Endometrium (tissue), 2 donors: ENCODE results near the gene GGTA1.
"Not testable (repeated sequence)": the region's sequence is repeated elsewhere in the genome, so short reads cannot be mapped to it uniquely, and the experiment has no call there.

ENCODE experiments used
- FAIRE-seq: peaks from 2 replicates; lab custom pipeline; 2012; peaks lifted over from hg19 to GRCh38; lab: Jason Lieb, UNC
- donor health status: control.
- donor health status: control.

The GGTA1 gene

GRCh38 chr9:121499427-121500164, at the start of gene GGTA1:
Gene GGTA1, minus strand, starts transcription at chr9:121499844. Its CDS starts 31,922 bp downstream, at chr9:121467922.
- no peak for FAIRE-seq

GRCh38 chr9:121548666-121549065, 49.0 kb upstream of the GGTA1 start:
- no peak for FAIRE-seq

DNA sequence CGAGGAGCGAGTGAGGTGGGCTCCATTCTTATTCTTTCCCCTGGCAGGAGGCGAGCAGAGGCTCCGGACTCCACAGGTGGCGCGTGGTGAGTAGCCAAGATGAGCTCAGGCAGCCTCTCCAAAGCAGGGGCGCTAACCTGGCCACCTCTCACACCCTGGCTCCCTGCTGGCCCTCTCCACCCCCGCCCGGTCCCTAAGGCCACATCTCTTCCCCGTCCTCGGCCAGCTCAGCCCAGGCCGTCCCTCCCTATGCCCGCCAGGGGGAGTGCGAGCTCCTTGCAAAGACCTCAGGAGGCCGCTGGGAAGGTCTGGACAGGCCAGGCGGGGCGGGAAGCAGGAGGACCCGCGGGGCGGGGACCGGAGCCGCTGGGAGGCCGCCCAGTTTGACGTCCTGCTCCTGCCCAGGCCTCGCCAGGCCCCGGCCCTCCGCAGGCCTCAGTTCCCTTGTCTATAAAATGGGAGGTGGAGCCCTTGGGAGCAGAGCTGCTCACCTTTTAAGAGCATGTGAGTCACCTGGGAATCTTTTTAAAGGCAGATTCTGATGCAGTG, 46.3 kb upstream of the GGTA1 start:
- no peak for FAIRE-seq

DNA sequence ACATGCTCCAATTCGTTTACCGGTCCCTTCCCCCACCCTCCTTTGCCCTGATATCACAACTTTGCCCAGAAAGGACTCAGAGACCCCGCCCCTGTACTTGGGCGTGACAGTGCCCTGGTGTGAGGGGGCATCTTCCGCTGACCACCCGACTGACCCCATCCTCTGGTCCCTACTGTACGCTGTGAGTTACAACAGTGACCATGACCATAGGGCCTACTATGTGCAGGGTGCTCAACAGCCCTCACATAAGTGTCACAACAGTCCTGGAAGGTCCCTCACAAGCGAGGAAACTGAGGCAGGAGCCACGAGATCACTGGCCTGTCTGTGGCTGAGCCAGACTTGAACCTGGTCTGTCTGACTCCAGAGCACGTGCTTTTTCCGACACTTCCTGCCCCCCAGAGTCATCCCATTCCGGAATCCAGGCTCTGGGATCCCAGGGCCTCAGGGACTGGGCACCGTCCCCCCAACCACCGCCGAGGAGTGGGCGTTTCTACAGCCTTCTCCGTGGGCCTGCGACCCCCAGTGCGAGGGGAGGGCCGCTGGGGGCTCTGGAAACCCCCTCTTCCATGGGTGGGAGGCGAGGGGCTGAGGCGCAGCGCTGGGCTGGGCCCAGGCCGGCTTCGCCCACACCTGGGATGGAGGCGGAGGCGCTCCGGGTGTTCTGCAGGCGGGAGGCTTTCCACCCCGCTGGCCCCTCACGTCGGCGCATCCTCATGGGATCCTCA, 45.7 kb upstream of the GGTA1 start:
- FAIRE-seq, result no peak

GRCh38 chr9:121542025-121542424, 42.4 kb upstream of the GGTA1 start:
- no peak for FAIRE-seq

GRCh38 chr9:121541256-121541655, 41.6 kb upstream of the GGTA1 start:
- FAIRE-seq, result no peak

DNA sequence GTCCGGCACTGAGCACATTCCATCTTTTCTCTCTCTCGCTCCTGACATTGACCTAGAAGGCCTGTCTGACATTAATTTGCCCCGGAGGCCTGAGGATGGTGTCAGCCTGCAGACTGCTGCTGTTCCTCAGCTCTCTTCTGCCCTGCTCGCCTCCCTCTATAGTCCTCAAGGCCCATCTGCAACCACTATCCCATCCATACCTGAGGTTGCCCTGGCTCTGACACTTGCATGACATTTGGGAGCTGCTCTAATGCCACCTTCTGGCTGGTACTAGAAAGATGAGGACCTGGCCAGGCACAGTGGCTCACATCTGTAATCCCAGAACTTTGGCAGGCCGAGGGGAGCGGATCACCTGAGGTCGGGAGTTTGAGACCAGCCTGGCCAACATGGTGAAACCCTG, 38.6 kb upstream of the GGTA1 start:
- FAIRE-seq, result no peak

DNA sequence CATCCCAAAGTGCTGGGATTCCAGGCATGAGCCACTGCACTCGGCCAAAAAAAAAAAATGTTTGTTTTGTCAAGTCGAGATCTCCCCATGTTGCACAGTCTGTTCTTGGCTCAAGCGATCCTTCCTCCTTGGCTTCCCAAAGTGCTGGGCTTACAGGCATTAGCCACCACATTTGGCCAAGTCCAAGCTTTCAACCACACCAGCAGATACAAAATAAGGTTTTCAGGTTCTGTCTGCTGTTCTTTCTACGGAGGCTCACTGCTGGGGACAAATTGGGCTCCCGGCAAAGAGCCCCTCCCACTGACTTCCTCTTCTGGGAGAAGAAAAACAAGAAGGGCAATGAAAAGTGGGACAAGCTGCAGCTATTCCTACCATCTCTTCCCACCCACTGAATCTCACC, 37.6 kb upstream of the GGTA1 start:
- no peak for FAIRE-seq

GRCh38 chr9:121532881-121533280, 33.2 kb upstream of the GGTA1 start:
- FAIRE-seq, result no peak

DNA sequence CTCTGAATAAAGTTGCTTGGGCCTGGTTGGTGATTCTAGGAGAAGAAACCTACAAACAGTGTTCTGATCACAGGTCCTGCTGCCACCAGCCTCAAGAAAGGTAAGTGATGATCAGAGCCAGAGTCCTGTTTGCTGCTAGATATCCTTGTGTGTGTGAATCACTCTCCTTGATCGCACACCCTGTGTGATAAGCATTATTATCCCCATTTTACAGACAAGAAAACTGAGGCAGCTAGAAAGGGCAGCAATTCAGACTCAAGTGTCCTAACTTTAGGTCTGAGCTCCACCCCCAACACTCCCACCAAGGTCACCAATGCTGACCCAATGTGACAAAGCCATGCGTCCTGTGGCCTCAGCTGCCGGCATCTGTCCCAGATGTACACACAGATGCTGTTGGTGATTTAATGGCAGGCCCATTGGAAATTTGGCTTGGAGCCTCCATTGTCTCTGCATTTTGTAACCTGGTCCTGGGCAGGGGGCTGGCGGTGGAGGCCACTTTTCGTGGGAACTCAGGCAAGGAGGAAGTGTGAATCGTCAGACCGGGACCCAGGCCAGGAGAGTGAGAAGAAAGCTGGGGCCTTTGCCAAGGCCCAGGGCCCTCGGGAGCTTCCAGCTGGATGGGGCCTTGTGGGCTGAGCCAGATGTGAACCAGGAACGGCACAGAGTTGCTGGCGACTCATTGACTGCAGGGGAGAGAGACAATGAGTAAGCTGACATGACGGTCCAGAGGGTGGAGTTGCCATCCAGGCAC, 29.8 kb upstream of the GGTA1 start:
- peak; percentile 80 for FAIRE-seq

GRCh38 chr9:121528642-121529041, 29.0 kb upstream of the GGTA1 start:
- no peak for FAIRE-seq

DNA sequence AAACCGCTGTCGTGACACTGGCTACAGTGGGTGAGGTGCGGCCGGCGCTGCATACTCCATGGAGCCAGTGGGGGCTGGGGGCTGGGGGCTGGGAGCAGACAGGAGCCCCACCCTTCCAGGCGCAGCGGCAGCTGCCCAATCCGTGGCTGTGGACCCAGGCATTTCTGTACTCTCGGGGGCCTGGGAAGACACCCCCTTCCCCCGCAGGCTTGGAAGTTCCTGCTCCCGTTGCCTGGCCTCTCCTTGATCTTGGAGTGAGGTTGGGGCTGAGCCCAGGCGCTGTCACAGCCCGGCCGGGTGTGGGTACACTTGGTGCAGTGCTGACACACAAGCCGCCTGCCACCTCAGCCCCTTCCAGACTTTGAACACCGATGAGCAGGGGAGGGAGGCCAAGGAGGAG, 27.7 kb upstream of the GGTA1 start:
- no peak for FAIRE-seq

DNA sequence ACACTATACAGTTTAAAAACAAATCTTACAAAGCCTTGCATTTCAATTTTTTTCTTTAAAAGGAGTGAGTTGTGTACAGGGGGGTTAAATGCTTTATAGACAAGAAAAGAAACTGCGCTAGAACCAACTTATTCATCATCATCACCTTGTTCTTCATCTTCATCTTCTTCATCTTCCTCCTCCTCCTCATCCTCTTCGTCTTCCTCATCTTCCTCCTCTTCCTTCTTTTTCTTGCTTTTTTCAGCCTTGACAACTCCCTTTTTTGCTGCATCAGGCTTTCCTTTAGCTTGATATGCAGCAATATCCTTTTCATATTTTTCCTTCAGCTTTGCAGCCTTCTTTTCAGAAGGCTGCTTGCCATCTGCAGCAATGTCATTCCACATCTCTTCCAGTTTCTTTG, 20.0 kb upstream of the GGTA1 start:
- not testable (repeated sequence) for FAIRE-seq

- FAIRE-seq, result no peak
Measured at GRCh38 chr9:121518634-121519033, 19.0 kb upstream of the GGTA1 start.

DNA sequence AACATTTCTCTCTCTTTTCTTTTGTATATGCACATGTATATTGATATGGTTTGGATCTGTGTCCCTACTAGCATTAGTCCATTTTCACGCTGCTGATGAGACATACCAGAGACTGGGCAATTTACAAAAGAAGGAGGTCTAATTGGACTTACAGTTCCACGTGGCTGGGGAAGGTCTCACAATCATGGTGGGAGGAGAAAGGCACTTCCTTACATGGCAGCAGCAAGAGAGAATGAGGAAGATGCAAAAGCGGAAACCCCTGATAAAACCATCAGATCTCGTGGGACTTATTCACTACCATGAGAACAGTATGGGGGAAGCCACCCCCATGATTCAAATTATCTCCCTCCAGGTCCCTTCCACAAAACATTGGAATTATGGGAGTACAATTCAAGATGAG, 13.5 kb upstream of the GGTA1 start:
- FAIRE-seq, result not testable (repeated sequence)

DNA sequence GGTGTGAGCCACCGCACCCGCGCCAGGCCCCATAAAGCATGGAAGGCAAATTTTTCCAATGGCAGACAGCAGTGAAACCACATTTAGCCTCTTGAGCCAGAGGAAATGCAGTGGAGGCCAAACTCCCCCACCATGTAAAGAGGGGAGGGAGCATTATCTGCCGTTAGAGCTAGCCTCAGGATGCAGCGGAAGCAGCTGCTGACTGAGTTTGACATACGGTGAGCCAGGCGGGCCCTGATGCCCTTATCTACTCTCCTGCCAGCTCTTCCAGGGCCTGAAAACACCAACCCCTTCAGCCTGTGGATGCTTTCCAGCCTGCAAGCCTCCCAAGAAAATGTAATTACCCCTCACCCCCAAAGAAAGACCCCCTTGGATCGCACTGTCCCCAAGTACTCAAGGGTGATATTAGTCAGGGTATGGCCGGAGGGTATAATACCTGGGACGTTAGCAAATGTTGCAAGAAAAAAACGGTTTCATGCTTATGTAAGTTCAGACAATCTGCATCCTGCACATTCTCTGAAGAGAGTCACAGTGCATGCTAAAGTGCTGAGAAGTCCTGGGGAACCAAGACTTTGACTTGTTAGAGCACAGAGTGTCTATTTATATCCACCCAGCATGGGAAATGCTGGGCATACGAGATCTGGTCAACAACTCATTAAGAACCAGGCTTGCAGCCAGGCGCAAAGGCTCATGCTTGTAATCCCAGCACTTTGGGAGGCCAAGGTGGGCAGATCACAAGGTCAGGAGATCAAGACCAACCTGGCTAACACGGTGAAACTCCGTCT, 11.3 kb upstream of the GGTA1 start:
- FAIRE-seq, result no peak

DNA sequence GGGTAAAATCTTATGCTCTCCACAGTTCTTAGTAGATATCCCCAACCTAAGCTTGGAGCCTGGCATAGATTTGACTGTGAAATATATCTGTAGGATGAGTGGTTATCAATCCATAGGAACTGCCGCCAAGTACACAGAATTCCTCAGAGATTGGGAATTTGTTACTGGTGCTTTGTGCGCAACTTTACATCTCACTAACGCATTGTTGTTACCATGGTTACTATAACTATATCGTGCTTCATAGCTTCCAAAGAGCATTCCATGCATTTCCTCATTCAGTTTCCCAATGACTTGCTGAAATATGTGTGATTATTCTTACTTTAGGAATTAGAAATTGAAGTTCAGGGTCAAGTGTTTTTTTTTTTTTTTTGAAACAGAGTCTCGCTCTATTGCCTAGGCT, 9.5 kb upstream of the GGTA1 start:
- no peak for FAIRE-seq

DNA sequence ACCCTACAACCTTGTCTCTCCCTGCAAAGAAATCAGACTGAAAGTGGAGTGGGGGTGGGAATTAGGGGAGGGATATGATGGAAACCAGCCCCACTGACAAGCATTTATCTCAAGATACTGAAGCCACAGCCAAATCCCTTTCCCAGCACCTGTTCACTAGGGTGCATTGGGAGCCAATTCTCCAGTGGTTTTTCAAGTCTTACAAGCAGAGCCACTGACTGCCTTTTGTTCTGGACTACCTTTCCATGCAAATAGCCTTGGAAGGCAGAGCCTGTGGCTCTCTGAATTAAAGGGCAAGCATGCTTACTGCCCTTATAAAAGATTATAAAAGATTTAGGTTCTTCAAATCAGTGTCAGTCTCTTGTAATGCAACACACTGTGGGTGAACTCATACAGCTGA, 8.8 kb upstream of the GGTA1 start:
- no peak for FAIRE-seq

DNA sequence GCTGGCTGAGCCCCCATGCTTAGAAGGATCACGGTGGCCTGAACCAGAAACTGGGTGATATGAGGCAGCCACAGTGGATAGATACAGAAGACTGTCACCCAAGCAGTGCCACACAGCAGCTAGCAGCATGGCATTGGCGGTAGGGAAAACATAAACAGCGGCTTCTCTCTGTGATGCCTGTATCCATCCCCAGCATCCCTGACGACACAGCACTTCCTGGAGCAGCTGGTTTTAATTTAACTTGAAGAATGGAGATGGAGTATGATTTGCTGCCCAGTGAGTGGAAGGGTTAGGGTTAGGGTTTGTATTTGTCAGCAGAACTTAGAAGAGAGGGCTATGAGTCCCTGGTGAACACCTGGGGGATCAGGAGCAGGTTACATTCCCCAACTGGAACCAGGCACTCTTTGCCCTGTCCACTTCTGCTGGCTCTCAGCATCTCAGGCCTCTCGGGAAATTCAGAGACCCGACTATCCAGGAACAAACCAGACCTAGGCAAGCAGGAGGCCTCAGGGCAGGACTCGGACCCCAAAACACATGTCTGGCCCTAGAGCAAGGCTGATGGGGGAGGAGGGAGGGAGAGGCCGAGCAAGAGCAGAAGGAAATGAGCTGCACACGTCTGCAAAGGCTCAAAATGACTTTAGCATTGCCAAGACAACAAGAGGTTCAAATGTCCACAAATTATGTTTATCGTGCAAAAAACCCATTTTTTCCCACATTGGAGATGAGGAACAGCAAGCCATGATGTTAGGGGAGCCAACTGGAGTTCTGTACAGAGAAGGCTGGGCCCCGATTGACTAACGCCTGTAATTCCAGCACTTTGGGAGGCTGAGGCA, 6.5 kb upstream of the GGTA1 start:
- FAIRE-seq, result no peak

GRCh38 chr9:121503444-121503843, 3.8 kb upstream of the GGTA1 start:
- no peak for FAIRE-seq

- no peak for FAIRE-seq
Measured at GRCh38 chr9:121500165-121500478, 478 bp upstream of the GGTA1 start.

DNA sequence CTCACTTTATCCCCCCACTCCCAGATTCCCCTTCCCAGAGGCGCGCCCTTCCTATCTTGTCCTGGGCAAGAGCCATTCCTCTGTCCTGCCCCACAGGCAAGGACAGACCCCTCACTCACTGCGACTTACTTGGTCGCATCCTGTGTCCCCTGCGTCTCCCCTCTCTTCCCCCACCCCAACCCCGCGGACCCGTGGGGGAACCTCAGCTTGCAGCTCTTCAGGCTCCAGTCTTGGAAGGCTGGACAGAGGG, 542 bp downstream of the GGTA1 start:
- no peak for FAIRE-seq
